GM06990 (cell line): ENCODE results near the gene VWA2.

ENCODE experiments used
- DNase-seq: peaks from one replicate; pipeline ENCODE4 v3.0.0-alpha.2; 2011; ENCODE audit not compliant: insufficient read length; ENCODE audit errors: extremely low read depth
- H3K27me3 ChIP-seq: replicated peaks from 2 replicates; pipeline ENCODE4 v1.6.0; 2011; ENCODE audit warnings: low read length; ENCODE audit not compliant: control insufficient read depth, insufficient read depth
- H3K36me3 ChIP-seq: 2 replicates; pipeline ENCODE4 v1.5.1; 2011; ENCODE audit warnings: low read length; ENCODE audit not compliant: control insufficient read depth, insufficient read depth
- H3K4me3 ChIP-seq: replicated peaks from 2 replicates; pipeline ENCODE4 v1.5.1; 2011; ENCODE audit warnings: low read depth, mild to moderate bottlenecking, control low read depth, low read length
- CTCF ChIP-seq: IDR thresholded peaks from 2 replicates; pipeline ENCODE4 v1.5.1; 2011; ENCODE audit warnings: low read length, control low read depth, mild to moderate bottlenecking, inconsistent platforms; ENCODE audit not compliant: insufficient read depth, poor library complexity, severe bottlenecking

The VWA2 gene

GRCh38 chr10:114279901-114280644 lies 41.0 kb downstream of the VWA2 start:
- no peak overlapping the region for H3K4me3 ChIP-seq
- no peaks in the 10 kb centered on the region for H3K27me3 ChIP-seq
- no peak for TF ChIP-seq CTCF
- DNase-seq: no peak
- no peaks in the 10 kb centered on the region for H3K36me3 ChIP-seq

DNA sequence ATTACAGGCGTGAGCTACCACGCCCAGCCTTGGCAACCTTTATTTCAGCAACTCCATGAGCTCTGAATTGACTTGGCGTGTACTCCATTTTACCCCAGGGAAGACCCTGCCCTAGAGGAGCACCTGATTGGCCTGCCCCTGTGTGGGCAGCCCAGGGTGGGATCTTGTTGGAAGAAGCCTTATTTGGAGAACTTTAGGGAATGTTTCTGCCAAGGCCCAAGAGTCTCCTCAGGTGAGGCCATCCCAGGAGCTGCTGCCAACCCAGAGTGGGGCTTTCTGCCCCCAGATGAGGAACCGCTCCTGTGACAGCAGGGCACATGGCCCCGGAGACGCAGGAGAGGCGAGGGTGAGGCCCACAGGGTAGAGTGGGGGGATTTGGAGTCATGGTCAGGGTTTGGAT lies 42.0 kb downstream of the VWA2 start:
- H3K27me3 ChIP-seq: no peaks in the 10 kb centered on the region
- TF ChIP-seq CTCF: no peak

GRCh38 chr10:114281461-114281860 lies 42.4 kb downstream of the VWA2 start:
- H3K27me3 ChIP-seq: no peaks in the 10 kb centered on the region; the same call in 1 of the 2 replicates
- no peaks in the 10 kb centered on the region for H3K36me3 ChIP-seq
- no peak overlapping the region for H3K4me3 ChIP-seq
- no peak for DNase-seq
- no peak for TF ChIP-seq CTCF

More for the DNA sequence above, 42.0 kb downstream of the VWA2 start:
- Histone ChIP-seq H3K36me3 (no peaks in the 10 kb centered on the region), H3K4me3 (no peak overlapping the region)
- no peak for DNase-seq

DNA sequence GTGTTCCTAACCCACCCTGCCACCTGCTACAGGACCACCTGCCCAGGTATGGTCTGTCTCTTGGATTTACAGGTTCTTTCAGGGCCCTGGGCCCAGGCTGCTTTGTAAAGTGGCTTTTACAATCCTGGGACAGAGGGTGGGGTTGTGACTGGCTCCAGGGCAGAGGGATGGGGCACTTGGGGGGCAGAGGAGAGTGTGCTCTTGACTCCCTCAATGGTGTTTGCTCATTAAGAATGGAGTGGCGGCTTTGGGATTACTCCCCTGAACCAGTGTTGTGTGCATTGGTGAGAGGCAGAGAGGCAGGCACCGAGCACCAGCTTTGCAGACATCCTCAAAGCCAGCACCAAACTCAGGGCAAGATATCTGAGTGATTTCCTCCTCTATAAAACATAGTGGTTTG lies 43.5 kb downstream of the VWA2 start:
- no peak for DNase-seq
- H3K4me3 ChIP-seq: no peak overlapping the region
- TF ChIP-seq CTCF: no peak
- no peaks in the 10 kb centered on the region for H3K36me3 ChIP-seq
- H3K27me3 ChIP-seq: no peaks in the 10 kb centered on the region; the same call in 1 of the 2 replicates

GRCh38 chr10:114283091-114283490 lies 44.0 kb downstream of the VWA2 start:
- H3K36me3 ChIP-seq: no peaks in the 10 kb centered on the region
- TF ChIP-seq CTCF: no peak
- H3K27me3 ChIP-seq: no peaks in the 10 kb centered on the region; the same call in 1 of the 2 replicates
- DNase-seq: no peak
- no peak overlapping the region for H3K4me3 ChIP-seq
